Panc1 (cell line): ENCODE measurements around the gene RPP25.

Experiments used
- SIN3A ChIP-seq: IDR thresholded peaks from 2 replicates; pipeline ENCODE4 v1.6.1; 2012; ENCODE audit warnings: low read depth, mild to moderate bottlenecking, low read length, moderate library complexity, borderline replicate concordance; ENCODE audit not compliant: insufficient read depth
- TCF7L2 ChIP-seq: IDR thresholded peaks from 2 replicates; pipeline ENCODE4 v1.6.1; 2011; ENCODE audit warnings: mild to moderate bottlenecking, low read depth, low read length, inconsistent platforms
- TF ChIP-seq, protein P1 (sequence below): fragments of 450-650 bp; IDR thresholded peaks from 2 replicates; pipeline ENCODE4 v1.5.1; 2017; ENCODE audit warnings: mild to moderate bottlenecking

DNA sequence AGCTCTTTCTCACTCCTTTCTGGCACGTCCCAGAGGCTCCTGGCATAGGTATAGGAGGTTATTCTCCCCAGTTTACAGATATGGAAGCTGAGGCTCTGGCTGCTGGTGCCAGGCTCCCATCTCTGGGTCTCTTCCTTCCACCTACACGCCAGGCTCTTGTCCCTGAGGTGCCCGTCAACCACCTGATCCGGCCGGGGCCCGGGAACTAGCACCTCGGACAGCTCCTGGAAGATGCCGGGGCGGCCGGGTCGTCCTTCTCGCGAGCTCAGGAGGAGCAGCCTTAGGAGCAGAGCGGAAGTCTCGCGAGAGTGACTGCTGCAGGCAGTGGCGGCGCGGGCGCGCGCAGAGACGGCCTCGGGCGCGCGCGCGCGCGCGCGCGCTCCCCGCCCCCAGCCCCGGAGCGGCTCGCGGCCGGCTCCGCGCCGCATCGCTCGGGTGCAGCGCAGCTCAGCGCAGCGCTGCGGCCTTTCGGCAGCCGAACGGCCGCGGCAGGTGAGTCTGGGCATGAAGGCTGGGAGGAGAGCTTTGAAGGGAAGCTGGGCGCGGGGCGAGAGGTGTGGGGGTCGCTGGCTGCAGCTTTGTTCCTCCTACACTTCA is 38.7 kb upstream of the RPP25 start, which contains the start of gene SCAMP5:
- TF ChIP-seq, protein P1, sequence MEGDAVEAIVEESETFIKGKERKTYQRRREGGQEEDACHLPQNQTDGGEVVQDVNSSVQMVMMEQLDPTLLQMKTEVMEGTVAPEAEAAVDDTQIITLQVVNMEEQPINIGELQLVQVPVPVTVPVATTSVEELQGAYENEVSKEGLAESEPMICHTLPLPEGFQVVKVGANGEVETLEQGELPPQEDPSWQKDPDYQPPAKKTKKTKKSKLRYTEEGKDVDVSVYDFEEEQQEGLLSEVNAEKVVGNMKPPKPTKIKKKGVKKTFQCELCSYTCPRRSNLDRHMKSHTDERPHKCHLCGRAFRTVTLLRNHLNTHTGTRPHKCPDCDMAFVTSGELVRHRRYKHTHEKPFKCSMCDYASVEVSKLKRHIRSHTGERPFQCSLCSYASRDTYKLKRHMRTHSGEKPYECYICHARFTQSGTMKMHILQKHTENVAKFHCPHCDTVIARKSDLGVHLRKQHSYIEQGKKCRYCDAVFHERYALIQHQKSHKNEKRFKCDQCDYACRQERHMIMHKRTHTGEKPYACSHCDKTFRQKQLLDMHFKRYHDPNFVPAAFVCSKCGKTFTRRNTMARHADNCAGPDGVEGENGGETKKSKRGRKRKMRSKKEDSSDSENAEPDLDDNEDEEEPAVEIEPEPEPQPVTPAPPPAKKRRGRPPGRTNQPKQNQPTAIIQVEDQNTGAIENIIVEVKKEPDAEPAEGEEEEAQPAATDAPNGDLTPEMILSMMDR = no peak
- TF ChIP-seq SIN3A (peak; percentile 93; the same call in 1 of the 2 replicates), TCF7L2 (0 out of 2 replicates have a peak, but pooled peaks have one; percentile 18)
